ENCODE data around the gene PLCB1. TPM values are rescaled to one million over a fixed set of nuclear protein-coding genes. Genes with fewer than 3 reads are reported as not detected.
A peak's percentile ranks its signal among the peaks of the same experiment; 100 is the strongest.

The PLCB1 gene
- total and polyA plus RNA-seq, 10 of the 15 experiments (the other 5 are each of a cell fraction or from before 2014, with no cell fraction given), result 0.05 to 5.3 (median 0.17) TPM; not detected in 1

DNA sequence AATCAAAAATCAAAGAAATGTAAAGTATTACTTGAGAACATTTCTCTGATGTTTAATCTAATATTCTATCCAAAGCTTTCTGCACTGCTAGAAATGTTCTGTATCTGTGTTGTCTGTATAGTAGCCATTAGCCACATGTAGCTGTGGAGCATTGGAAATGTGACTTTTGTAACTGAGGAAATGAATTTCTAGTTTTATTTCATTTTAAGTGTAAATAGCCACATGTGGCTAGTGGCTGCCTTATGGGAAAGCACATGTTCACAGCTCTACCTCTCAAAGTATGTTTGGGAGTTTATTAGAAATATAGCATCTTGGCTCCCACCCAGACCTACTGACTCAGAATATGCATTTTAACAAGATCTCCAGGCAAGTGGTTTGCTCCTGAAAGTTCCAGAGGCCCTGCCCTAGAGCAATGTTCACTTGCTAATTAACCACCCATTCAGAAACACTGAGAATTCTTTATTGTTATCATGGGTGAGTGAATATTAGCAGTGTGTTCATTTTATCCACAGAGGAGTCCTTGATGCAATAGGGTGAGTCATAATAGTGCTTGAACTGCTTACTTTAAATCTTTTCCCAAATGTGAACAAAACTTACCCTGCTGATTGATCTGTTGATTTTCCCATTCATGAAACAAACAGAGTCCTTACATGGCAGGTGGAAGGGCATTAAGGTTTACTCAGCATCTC, 282.7 kb downstream of the PLCB1 start (continued):
- TF ChIP-seq ZBTB11 (CRISPR knock-in tag; IDR thresholded peaks at IDR 0.05) (no peak), NR2C2 (IDR thresholded peaks at IDR 0.05; ENCODE audit: borderline replicate concordance, control insufficient read depth, insufficient read length, low read depth) (no peak), IRF3 (IDR thresholded peaks at IDR 0.05) (no peak), MEF2B (IDR thresholded peaks at IDR 0.05; ENCODE audit: partially characterized antibody, poor library complexity, severe bottlenecking) (peak; percentile 84), SKIL (IDR thresholded peaks at IDR 0.05; ENCODE audit: low read depth, poor library complexity, severe bottlenecking) (no peak)
